Activated CD4-positive, CD25-positive, alpha-beta regulatory T cell treated with anti-CD3 and anti-CD28 coated beads, Interleukin-2, amount 50 U/mL, for 72 hours (primary cell): ENCODE results near the gene CEP83.

Experiments
- DNase-seq: peaks from one replicate; pipeline ENCODE4 v3.0.0; 2021

Gene CEP83

GRCh38 chr12:94265539-94265938 is 194.1 kb downstream of the CEP83 start:
- DNase-seq, result no peak

GRCh38 chr12:94264736-94265485 is 194.8 kb downstream of the CEP83 start:
- DNase-seq, result no peak

- no peak for DNase-seq
These were observed 195.6 kb downstream of the CEP83 start for GRCh38 chr12:94263905-94264561.

GRCh38 chr12:94263011-94263811 is 196.5 kb downstream of the CEP83 start:
- DNase-seq, result peak; percentile 59

GRCh38 chr12:94262228-94263010 is 197.2 kb downstream of the CEP83 start:
- DNase-seq, result peak; percentile 68

- DNase-seq, result no peak
These were observed 197.9 kb downstream of the CEP83 start for GRCh38 chr12:94261786-94262185.

GRCh38 chr12:94261119-94261518 is 198.5 kb downstream of the CEP83 start:
- no peak for DNase-seq

GRCh38 chr12:94260717-94261116 is 198.9 kb downstream of the CEP83 start:
- no peak for DNase-seq

GRCh38 chr12:94260017-94260416 is 199.7 kb downstream of the CEP83 start:
- no peak for DNase-seq

GRCh38 chr12:94258593-94258992 is 201.1 kb downstream of the CEP83 start:
- no peak for DNase-seq
